ENCODE measurements around the gene PPP2R5A. TPM values are rescaled to one million over a fixed set of nuclear protein-coding genes. Genes with fewer than 3 reads are reported as not detected.

Gene PPP2R5A
- total and polyA plus RNA-seq, 2 of the 13 experiments (the other 11 are each of a cell fraction or from before 2014, with no cell fraction given): 22.0 to 31.4 TPM

DNA sequence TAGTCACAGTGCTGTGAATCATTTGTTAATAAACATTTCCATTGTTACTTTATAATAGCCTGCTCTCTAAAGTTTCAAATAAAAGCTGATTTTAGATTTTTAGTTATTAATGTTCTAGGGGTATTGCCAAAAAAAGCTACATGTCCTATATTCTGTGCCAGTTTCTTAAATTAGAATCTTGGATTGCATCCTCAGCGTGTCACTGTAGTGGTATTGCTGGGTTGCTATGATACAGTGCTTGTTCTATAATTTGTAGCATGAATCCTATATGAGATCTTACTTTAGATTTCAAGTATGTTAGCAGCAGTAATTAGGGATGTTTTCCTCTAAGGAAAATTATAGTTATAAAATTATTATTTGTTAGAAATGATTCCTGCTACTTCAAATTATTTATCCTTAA is 16.4 kb downstream of the PPP2R5A start:
- ATAC-seq (no peak), DNase-seq (ENCODE audit: low spot score) (no peak), FAIRE-seq (no peak)
- POLR2A ChIA-PET: no interaction called here
- Histone ChIP-seq H3K9me3 (ENCODE audit: low read length) (no peaks in the 10 kb centered on the region), H3K27ac (ENCODE audit: extremely low read length, insufficient read depth, low read length) (no peak overlapping the region), H4K20me1 (ENCODE audit: insufficient read depth, low read length) (peaks cover 40% of the 10 kb centered on the region), H2AFZ (ENCODE audit: low read length) (no peak overlapping the region), H3K4me1 (ENCODE audit: insufficient read depth, low read length) (no peaks in the 10 kb centered on the region), H3K27me3 (ENCODE audit: control insufficient read depth in 1 of 2, insufficient read depth in 2 of 2, low read length in 2 of 2) (no peaks in the 10 kb centered on the region), H3K9ac (ENCODE audit: insufficient read depth, low read depth, low read length) (no peak overlapping the region), H3K36me3 (replicated peaks in 1 of 2; ENCODE audit: control insufficient read depth in 1 of 2, insufficient read depth in 2 of 2, low read length in 2 of 2) (no peaks in the 10 kb centered on the region; a peak in 1 of 5 replicates), H3K4me3 (replicated peaks in 1 of 3; ENCODE audit: insufficient read depth in 1 of 3, low read depth in 2 of 3, low read length in 3 of 3) (no peak overlapping the region), H3K79me2 (ENCODE audit: insufficient read depth, low read length) (peaks cover 74% of the 10 kb centered on the region), H3K4me2 (ENCODE audit: low read depth, low read length) (no peak overlapping the region)
- WGBS (ENCODE audit: low lambda C conversion rate): 100% methylated on average over 1 of the region's 1 CpG
- BruUV-seq (replicated peaks): no TSS peak
- intact Hi-C loops (cut with micrococcal nuclease; ENCODE audit: unreplicated experiment): no loop called here
- CTCF ChIA-PET (ENCODE audit: low intra/inter-chr PET ratio, low total read pairs): no interaction called here
- in situ Hi-C loops (cut with HindIII; ENCODE audit: extremely low pct_ligation_motif_present, low pct_unique_long_range_greater_than_20kb): no loop called here
- TF ChIP-seq, protein P1, sequence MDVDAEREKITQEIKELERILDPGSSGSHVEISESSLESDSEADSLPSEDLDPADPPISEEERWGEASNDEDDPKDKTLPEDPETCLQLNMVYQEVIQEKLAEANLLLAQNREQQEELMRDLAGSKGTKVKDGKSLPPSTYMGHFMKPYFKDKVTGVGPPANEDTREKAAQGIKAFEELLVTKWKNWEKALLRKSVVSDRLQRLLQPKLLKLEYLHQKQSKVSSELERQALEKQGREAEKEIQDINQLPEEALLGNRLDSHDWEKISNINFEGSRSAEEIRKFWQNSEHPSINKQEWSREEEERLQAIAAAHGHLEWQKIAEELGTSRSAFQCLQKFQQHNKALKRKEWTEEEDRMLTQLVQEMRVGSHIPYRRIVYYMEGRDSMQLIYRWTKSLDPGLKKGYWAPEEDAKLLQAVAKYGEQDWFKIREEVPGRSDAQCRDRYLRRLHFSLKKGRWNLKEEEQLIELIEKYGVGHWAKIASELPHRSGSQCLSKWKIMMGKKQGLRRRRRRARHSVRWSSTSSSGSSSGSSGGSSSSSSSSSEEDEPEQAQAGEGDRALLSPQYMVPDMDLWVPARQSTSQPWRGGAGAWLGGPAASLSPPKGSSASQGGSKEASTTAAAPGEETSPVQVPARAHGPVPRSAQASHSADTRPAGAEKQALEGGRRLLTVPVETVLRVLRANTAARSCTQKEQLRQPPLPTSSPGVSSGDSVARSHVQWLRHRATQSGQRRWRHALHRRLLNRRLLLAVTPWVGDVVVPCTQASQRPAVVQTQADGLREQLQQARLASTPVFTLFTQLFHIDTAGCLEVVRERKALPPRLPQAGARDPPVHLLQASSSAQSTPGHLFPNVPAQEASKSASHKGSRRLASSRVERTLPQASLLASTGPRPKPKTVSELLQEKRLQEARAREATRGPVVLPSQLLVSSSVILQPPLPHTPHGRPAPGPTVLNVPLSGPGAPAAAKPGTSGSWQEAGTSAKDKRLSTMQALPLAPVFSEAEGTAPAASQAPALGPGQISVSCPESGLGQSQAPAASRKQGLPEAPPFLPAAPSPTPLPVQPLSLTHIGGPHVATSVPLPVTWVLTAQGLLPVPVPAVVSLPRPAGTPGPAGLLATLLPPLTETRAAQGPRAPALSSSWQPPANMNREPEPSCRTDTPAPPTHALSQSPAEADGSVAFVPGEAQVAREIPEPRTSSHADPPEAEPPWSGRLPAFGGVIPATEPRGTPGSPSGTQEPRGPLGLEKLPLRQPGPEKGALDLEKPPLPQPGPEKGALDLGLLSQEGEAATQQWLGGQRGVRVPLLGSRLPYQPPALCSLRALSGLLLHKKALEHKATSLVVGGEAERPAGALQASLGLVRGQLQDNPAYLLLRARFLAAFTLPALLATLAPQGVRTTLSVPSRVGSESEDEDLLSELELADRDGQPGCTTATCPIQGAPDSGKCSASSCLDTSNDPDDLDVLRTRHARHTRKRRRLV (CRISPR knock-in tag; IDR thresholded peaks at IDR 0.05): no peak
- TF ChIP-seq ZNF678 (CRISPR knock-in tag; IDR thresholded peaks at IDR 0.05): no peak
- no peak for TF ChIP-seq MTF2 (CRISPR knock-in tag; IDR thresholded peaks at IDR 0.05; ENCODE audit: borderline replicate concordance)
- TF ChIP-seq MXD4 (CRISPR knock-in tag; IDR thresholded peaks at IDR 0.05): no peak
- no peak for TF ChIP-seq ZNF550 (CRISPR knock-in tag; IDR thresholded peaks at IDR 0.05; ENCODE audit: borderline replicate concordance)
- TF ChIP-seq ZNF121 (CRISPR knock-in tag; IDR thresholded peaks at IDR 0.05): no peak
- TF ChIP-seq ZFX (CRISPR knock-in tag; IDR thresholded peaks at IDR 0.05; ENCODE audit: low read depth): no peak
- TF ChIP-seq MBD4 (IDR thresholded peaks at IDR 0.05; ENCODE audit: borderline replicate concordance, low read length): no peak
- TF ChIP-seq CBX1 (IDR thresholded peaks at IDR 0.05; ENCODE audit: low read depth): no peak
- TF ChIP-seq, protein P2, sequence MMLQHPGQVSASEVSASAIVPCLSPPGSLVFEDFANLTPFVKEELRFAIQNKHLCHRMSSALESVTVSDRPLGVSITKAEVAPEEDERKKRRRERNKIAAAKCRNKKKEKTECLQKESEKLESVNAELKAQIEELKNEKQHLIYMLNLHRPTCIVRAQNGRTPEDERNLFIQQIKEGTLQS (CRISPR knock-in tag; IDR thresholded peaks at IDR 0.05): no peak
- TF ChIP-seq WIZ (CRISPR knock-in tag; IDR thresholded peaks at IDR 0.05): no peak
- no peak for TF ChIP-seq MZF1 (CRISPR knock-in tag; IDR thresholded peaks at IDR 0.05; ENCODE audit: borderline replicate concordance)
- TF ChIP-seq, protein P3, sequence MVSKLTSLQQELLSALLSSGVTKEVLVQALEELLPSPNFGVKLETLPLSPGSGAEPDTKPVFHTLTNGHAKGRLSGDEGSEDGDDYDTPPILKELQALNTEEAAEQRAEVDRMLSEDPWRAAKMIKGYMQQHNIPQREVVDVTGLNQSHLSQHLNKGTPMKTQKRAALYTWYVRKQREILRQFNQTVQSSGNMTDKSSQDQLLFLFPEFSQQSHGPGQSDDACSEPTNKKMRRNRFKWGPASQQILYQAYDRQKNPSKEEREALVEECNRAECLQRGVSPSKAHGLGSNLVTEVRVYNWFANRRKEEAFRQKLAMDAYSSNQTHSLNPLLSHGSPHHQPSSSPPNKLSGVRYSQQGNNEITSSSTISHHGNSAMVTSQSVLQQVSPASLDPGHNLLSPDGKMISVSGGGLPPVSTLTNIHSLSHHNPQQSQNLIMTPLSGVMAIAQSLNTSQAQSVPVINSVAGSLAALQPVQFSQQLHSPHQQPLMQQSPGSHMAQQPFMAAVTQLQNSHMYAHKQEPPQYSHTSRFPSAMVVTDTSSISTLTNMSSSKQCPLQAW (CRISPR knock-in tag; IDR thresholded peaks at IDR 0.05): no peak
- no peak for TF ChIP-seq ARNT (IDR thresholded peaks at IDR 0.05)

Measured in HepG2 (cell line).